ENCODE measurements around the gene KRT82. TPM values are rescaled to one million over a fixed set of nuclear protein-coding genes. Genes with fewer than 3 reads are reported as not detected.

The KRT82 gene
- total RNA-seq, 1 donor from 2014 or later = not detected

GRCh38 chr12:52372216-52373154 is 33.6 kb downstream of the KRT82 start:
- H3K4me1 Mint-ChIP-seq (ENCODE audit: low read depth) = peaks cover 5% of the 10 kb centered on the region
- no peaks in the 10 kb centered on the region for H3K9me3 Mint-ChIP-seq (ENCODE audit: low read depth)
- no peak overlapping the region for H3K27ac Mint-ChIP-seq
- H3K27me3 Mint-ChIP-seq = peaks cover 57% of the 10 kb centered on the region
- H3K36me3 Mint-ChIP-seq (ENCODE audit: insufficient read depth) = no peaks in the 10 kb centered on the region
- DNase-seq (ENCODE audit: low spot score, unreplicated experiment) = peak; percentile 71
- no peak overlapping the region for H3K4me3 Mint-ChIP-seq (ENCODE audit: low read depth)
- peak; percentile 85 for TF ChIP-seq CTCF (IDR thresholded peaks at IDR 0.05; ENCODE audit: unreplicated experiment)

GRCh38 chr12:52371716-52372115 is 34.4 kb downstream of the KRT82 start:
- no peak for DNase-seq (ENCODE audit: low spot score, unreplicated experiment)
- no peak overlapping the region for H3K27ac Mint-ChIP-seq
- no peaks in the 10 kb centered on the region for H3K36me3 Mint-ChIP-seq (ENCODE audit: insufficient read depth)
- TF ChIP-seq CTCF (IDR thresholded peaks at IDR 0.05; ENCODE audit: unreplicated experiment) = no peak
- peaks cover 56% of the 10 kb centered on the region for H3K27me3 Mint-ChIP-seq
- H3K4me3 Mint-ChIP-seq (ENCODE audit: low read depth) = no peak overlapping the region
- H3K9me3 Mint-ChIP-seq (ENCODE audit: low read depth) = no peaks in the 10 kb centered on the region
- H3K4me1 Mint-ChIP-seq (ENCODE audit: low read depth) = peaks cover 5% of the 10 kb centered on the region

DNA sequence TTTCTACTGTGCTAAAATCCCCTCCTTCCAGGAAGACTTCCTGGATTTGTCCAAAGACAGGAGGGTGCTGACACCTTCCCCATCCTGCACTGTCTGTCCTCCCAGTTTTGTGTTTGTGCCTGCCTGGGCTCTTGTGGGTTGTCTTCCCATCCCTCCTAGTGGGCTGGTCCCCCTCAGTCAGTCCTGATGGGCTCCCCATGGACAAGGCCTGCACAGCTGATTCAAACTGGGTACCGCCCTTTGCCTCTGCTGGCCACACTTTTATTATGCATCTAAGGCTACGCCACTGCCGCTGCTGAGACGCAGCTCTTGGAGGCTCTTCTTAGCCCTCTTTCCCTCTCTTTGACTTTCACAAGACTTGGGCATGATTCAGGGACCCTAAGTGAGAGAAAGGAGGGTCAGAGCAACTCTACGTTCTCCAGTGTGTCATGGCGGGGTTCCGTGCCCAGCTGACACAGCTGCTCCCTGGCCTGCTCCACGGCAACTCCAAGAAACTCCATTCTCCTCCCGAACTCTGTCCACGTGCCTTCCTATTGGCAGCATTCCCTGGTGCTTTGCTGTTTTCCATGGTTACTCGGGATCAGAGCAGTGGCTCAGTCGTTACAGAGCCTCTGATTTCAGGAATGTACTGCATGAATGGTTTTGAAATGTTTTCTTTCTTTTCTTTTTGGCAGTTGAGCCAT is 35.1 kb downstream of the KRT82 start:
- Mint-ChIP-seq H3K27me3 (peaks cover 54% of the 10 kb centered on the region), H3K36me3 (ENCODE audit: insufficient read depth) (no peaks in the 10 kb centered on the region), H3K9me3 (ENCODE audit: low read depth) (no peaks in the 10 kb centered on the region), H3K4me1 (ENCODE audit: low read depth) (peaks cover 5% of the 10 kb centered on the region), H3K27ac (peak overlapping the region; percentile 51), H3K4me3 (ENCODE audit: low read depth) (no peak overlapping the region)
- TF ChIP-seq CTCF (IDR thresholded peaks at IDR 0.05; ENCODE audit: unreplicated experiment) = no peak
- no peak for DNase-seq (ENCODE audit: low spot score, unreplicated experiment)

- no peak overlapping the region for H3K27ac Mint-ChIP-seq
- H3K9me3 Mint-ChIP-seq (ENCODE audit: low read depth) = no peaks in the 10 kb centered on the region
- no peak for DNase-seq (ENCODE audit: low spot score, unreplicated experiment)
- H3K36me3 Mint-ChIP-seq (ENCODE audit: insufficient read depth) = no peaks in the 10 kb centered on the region
- no peaks in the 10 kb centered on the region for H3K4me1 Mint-ChIP-seq (ENCODE audit: low read depth)
- peaks cover 53% of the 10 kb centered on the region for H3K27me3 Mint-ChIP-seq
- H3K4me3 Mint-ChIP-seq (ENCODE audit: low read depth) = no peak overlapping the region
- no peak for TF ChIP-seq CTCF (IDR thresholded peaks at IDR 0.05; ENCODE audit: unreplicated experiment)
These were observed 36.3 kb downstream of the KRT82 start for GRCh38 chr12:52369809-52370208.

GRCh38 chr12:52369211-52369610 is 36.9 kb downstream of the KRT82 start:
- Mint-ChIP-seq H3K27me3 (peaks cover 59% of the 10 kb centered on the region), H3K27ac (no peak overlapping the region), H3K4me1 (ENCODE audit: low read depth) (no peaks in the 10 kb centered on the region), H3K9me3 (ENCODE audit: low read depth) (no peaks in the 10 kb centered on the region), H3K4me3 (ENCODE audit: low read depth) (no peak overlapping the region), H3K36me3 (ENCODE audit: insufficient read depth) (no peaks in the 10 kb centered on the region)
- TF ChIP-seq CTCF (IDR thresholded peaks at IDR 0.05; ENCODE audit: unreplicated experiment) = no peak
- no peak for DNase-seq (ENCODE audit: low spot score, unreplicated experiment)
